ENCODE results near the gene RBM47.

DNA sequence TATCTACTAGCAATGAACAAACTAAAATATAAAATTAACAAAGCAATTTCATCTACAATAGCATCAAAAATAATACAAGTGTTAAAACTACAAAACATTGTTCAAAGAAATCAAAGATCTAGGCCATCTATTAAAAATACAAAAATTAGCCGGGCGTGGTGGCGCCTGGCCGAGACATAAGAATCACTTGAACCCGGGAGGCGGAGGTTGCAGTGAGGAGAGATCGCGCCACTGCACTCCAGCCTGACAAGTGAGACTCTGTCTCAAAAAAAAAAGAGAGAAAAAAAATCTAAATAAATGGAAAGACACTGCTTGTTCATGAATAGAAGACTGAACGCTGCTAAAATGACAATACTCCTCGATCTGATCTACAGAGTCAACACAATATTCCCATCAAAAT is 139.2 kb downstream of the RBM47 start:
- TF ChIP-seq, protein P1, sequence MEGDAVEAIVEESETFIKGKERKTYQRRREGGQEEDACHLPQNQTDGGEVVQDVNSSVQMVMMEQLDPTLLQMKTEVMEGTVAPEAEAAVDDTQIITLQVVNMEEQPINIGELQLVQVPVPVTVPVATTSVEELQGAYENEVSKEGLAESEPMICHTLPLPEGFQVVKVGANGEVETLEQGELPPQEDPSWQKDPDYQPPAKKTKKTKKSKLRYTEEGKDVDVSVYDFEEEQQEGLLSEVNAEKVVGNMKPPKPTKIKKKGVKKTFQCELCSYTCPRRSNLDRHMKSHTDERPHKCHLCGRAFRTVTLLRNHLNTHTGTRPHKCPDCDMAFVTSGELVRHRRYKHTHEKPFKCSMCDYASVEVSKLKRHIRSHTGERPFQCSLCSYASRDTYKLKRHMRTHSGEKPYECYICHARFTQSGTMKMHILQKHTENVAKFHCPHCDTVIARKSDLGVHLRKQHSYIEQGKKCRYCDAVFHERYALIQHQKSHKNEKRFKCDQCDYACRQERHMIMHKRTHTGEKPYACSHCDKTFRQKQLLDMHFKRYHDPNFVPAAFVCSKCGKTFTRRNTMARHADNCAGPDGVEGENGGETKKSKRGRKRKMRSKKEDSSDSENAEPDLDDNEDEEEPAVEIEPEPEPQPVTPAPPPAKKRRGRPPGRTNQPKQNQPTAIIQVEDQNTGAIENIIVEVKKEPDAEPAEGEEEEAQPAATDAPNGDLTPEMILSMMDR (IDR thresholded peaks at IDR 0.05): no peak
- TF ChIP-seq POLR2A (IDR thresholded peaks at IDR 0.05): no peak
